GM19023 (cell line): ENCODE results near the gene FEM1B.
"Not testable (repeated sequence)": the region's sequence is repeated elsewhere in the genome, so short reads cannot be mapped to it uniquely, and the experiment has no call there.

Experiments
- ATAC-seq: cut with Tn5 transposase; IDR thresholded peaks from one replicate; pipeline ENCODE4 v1.9.1; 2021; ENCODE audit warnings: mild to moderate bottlenecking, moderate library complexity; ENCODE audit not compliant: unreplicated experiment

The FEM1B gene

GRCh38 chr15:68277603-68278344 lies at the start of gene FEM1B:
TSS of gene FEM1B (plus strand) at chr15:68277745. CDS start at chr15:68278418, 673 bp downstream.
- peak; percentile 80 for ATAC-seq

- no peak for ATAC-seq
Measured at GRCh38 chr15:68228143-68228970, 49.2 kb upstream of the FEM1B start.

- peak; percentile 19 for ATAC-seq
Measured at GRCh38 chr15:68228971-68229385, 48.6 kb upstream of the FEM1B start.

GRCh38 chr15:68229386-68230156 lies 48.0 kb upstream of the FEM1B start, which contains the start of gene CLN6:
TSS of gene CLN6 (minus strand) at chr15:68229728. CDS start at chr15:68229584, 144 bp downstream.
- ATAC-seq: peak; percentile 73

- no peak for ATAC-seq
Measured at GRCh38 chr15:68230157-68231100, 47.1 kb upstream of the FEM1B start.

GRCh38 chr15:68231102-68231818 lies 46.3 kb upstream of the FEM1B start:
- no peak for ATAC-seq

GRCh38 chr15:68232449-68232848 lies 45.1 kb upstream of the FEM1B start:
- ATAC-seq: no peak

- ATAC-seq: no peak
Measured at GRCh38 chr15:68232937-68233336, 44.6 kb upstream of the FEM1B start.

- ATAC-seq: no peak
Measured at GRCh38 chr15:68234060-68234459, 43.5 kb upstream of the FEM1B start.

GRCh38 chr15:68234520-68234919 lies 43.0 kb upstream of the FEM1B start:
- ATAC-seq: not testable (repeated sequence)

GRCh38 chr15:68235022-68235421 lies 42.5 kb upstream of the FEM1B start:
- ATAC-seq: no peak

GRCh38 chr15:68239025-68239424 lies 38.5 kb upstream of the FEM1B start:
- ATAC-seq: no peak

- ATAC-seq: no peak
Measured at GRCh38 chr15:68241088-68241935, 36.2 kb upstream of the FEM1B start.

- no peak for ATAC-seq
Measured at GRCh38 chr15:68244235-68244634, 33.3 kb upstream of the FEM1B start.

GRCh38 chr15:68249058-68249713 lies 28.4 kb upstream of the FEM1B start:
- ATAC-seq: no peak

GRCh38 chr15:68252925-68253534 lies 24.5 kb upstream of the FEM1B start:
- ATAC-seq: no peak

GRCh38 chr15:68256675-68257450 lies 20.7 kb upstream of the FEM1B start:
- ATAC-seq: no peak
